ENCODE results near the gene PCDHGB2. TPM values are rescaled to one million over a fixed set of nuclear protein-coding genes. Genes with fewer than 3 reads are reported as not detected.
"Not testable (repeated sequence)": the region's sequence is repeated elsewhere in the genome, so short reads cannot be mapped to it uniquely, and the experiment has no call there.

The PCDHGB2 gene
- total RNA-seq, 2 donors from 2014 or later, result 2.3 to 9.3 TPM

DNA sequence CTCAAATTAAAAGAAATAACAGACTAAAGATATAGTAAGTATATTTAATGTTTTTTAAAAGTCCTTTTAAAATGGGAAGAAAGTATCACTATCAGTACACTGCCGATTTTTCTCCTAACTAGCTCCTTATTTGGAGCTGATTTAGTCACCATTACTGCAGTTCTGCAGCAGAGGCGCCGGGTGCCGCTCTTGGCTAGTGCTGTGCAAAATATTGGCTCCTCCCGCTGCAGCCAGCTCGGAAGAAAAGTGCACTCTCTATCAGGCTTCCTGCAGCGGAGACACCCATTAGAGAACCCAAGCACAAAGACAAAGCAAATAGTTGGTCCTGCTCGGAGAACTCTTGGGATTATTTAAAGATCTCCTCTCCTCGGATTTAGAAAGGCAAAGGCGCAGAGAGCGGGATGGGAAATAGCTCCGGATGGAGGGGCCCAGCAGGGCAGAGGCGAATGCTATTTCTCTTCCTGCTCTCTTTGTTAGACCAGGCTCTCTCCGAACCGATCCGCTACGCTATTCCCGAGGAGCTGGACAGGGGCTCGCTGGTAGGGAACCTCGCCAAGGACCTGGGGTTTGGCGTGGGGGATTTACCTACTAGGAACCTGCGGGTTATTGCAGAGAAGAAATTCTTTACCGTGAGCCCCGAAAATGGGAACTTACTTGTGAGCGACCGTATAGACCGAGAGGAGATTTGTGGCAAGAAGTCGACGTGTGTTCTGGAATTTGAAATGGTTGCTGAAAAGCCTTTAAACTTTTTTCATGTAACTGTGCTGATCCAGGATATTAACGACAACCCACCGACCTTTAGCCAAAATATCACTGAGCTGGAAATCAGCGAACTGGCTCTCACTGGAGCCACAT is 10.4 kb downstream of the PCDHGB2 start, which contains the start of gene PCDHGB3:
Gene PCDHGB3 (plus strand): TSS at position 249 of the 855 bp plus-strand sequence. CDS start 153 bp downstream, at position 402.
- no peaks in the 10 kb centered on the region for H3K27me3 ChIP-seq
- H3K4me1 ChIP-seq, result no peaks in the 10 kb centered on the region
- WGBS, 2 donors, result 14 to 22% methylated on average over 32 of the region's 32 CpGs
- intact Hi-C loops (cut with DNase I), result no loop called here
- no peak within 1 kb of the TSS for H3K4me3 ChIP-seq
- no peak within 1 kb of the TSS for H3K27ac ChIP-seq
- no peaks in the 10 kb centered on the region for H3K36me3 ChIP-seq (replicated peaks in 1 of 2; ENCODE audit: insufficient read depth in 1 of 2, low read depth in 2 of 2)
- ATAC-seq (peak; percentile 47), DNase-seq (peak in 3 of 4 donors; percentile 31 to 39 (median 36))
- H3K9me3 ChIP-seq, result peaks cover 0 to 72% (median 21%) of the 10 kb centered on the region in 3 donors
- TF ChIP-seq, protein P1, sequence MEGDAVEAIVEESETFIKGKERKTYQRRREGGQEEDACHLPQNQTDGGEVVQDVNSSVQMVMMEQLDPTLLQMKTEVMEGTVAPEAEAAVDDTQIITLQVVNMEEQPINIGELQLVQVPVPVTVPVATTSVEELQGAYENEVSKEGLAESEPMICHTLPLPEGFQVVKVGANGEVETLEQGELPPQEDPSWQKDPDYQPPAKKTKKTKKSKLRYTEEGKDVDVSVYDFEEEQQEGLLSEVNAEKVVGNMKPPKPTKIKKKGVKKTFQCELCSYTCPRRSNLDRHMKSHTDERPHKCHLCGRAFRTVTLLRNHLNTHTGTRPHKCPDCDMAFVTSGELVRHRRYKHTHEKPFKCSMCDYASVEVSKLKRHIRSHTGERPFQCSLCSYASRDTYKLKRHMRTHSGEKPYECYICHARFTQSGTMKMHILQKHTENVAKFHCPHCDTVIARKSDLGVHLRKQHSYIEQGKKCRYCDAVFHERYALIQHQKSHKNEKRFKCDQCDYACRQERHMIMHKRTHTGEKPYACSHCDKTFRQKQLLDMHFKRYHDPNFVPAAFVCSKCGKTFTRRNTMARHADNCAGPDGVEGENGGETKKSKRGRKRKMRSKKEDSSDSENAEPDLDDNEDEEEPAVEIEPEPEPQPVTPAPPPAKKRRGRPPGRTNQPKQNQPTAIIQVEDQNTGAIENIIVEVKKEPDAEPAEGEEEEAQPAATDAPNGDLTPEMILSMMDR (IDR thresholded peaks at IDR 0.05), result peak in 4 of 7 experiments; percentile 21 to 34 (median 25)
- TF ChIP-seq POLR2A (IDR thresholded peaks at IDR 0.05), result no peak

DNA sequence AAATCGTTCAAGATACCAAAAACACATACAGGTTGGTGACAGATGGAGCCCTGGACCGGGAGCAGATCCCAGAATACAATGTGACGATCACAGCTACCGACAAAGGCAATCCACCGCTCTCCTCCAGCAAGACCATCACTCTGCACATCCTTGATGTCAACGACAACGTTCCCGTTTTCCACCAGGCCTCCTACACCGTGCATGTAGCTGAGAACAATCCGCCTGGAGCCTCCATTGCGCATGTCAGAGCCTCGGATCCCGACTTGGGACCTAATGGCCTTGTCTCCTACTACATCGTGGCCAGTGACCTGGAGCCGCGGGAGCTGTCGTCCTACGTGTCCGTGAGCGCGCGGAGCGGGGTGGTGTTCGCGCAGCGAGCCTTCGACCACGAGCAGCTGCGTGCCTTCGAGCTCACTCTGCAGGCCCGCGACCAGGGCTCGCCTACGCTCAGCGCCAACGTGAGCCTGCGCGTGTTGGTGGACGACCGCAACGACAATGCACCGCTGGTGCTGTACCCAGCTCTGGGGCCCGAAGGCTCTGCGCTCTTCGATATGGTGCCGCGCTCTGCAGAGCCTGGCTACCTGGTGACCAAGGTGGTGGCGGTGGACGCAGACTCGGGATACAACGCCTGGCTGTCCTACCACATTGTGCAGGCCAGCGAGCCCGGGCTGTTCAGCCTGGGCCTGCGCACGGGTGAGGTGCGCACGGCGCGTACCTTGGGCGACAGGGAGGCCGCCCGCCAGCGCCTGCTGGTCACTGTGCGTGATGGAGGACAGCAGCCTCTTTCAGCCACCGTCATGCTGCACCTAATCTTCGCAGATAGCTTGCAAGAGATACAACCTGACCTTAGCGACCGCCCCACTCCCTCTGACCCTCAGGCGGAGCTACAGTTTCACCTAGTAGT is 12.0 kb downstream of the PCDHGB2 start:
- TF ChIP-seq, protein P1 (IDR thresholded peaks at IDR 0.05), result no peak
- no peak for TF ChIP-seq POLR2A (IDR thresholded peaks at IDR 0.05)
- peaks cover 0 to 70% (median 15%) of the 10 kb centered on the region in 3 donors for H3K9me3 ChIP-seq

DNA sequence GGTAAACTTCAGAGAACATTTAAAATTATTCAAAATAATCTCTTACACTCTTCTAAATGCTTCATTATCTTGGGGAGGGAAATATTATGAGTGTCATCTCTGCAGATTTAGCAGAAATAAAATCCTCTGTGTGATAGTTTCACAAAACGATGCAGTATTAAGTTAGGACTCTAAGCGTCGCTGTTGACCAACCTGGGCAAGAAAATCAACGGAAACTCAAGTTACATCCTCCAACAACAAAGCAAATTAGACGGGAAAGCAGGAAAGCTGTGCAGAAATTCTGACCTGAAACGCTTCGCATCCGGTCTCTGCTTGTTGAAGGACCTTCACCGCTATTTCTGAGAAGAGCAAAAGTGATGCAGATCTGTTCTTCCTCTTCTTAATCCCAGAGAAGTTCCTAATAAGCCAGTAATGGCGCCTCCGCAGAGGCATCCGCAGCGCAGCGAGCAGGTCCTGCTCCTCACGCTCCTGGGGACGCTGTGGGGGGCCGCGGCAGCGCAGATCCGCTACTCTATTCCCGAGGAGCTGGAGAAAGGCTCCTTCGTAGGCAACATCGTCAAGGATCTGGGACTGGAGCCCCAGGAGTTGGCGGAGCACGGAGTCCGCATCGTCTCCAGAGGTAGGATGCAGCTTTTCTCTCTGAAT is 14.0 kb downstream of the PCDHGB2 start, which contains the start of gene PCDHGA6:
Gene PCDHGA6 (plus strand): TSS at position 219 of the 645 bp plus-strand sequence. CDS start 193 bp downstream, at position 412.
- no peak for TF ChIP-seq POLR2A (IDR thresholded peaks at IDR 0.05)
- TF ChIP-seq, protein P1 (IDR thresholded peaks at IDR 0.05), result peak in 4 of 7 experiments; percentile 19 to 36 (median 29)
- no peak for DNase-seq
- WGBS, 2 donors, result 12 to 27% methylated on average over 17 to 27 of the region's 27 CpGs
- H3K27ac ChIP-seq, result no peak within 1 kb of the TSS
- intact Hi-C loops (cut with DNase I), result no loop called here
- no peak for ATAC-seq
- H3K36me3 ChIP-seq (replicated peaks in 1 of 2; ENCODE audit: insufficient read depth in 1 of 2, low read depth in 2 of 2), result no peaks in the 10 kb centered on the region
- peaks cover 0 to 81% (median 15%) of the 10 kb centered on the region in 3 donors for H3K9me3 ChIP-seq
- H3K27me3 ChIP-seq, result no peaks in the 10 kb centered on the region
- H3K4me1 ChIP-seq, result no peaks in the 10 kb centered on the region
- no peak within 1 kb of the TSS for H3K4me3 ChIP-seq

More for the DNA sequence above, 12.0 kb downstream of the PCDHGB2 start:
- Histone ChIP-seq H3K4me1 (no peaks in the 10 kb centered on the region), H3K27ac (no peak overlapping the region), H3K4me3 (no peak overlapping the region), H3K36me3 (replicated peaks in 1 of 2; ENCODE audit: insufficient read depth in 1 of 2, low read depth in 2 of 2) (no peaks in the 10 kb centered on the region), H3K27me3 (no peaks in the 10 kb centered on the region)
- ATAC-seq (no peak), DNase-seq (no peak)
- WGBS, 2 donors, result 19 to 30% methylated on average over 28 to 68 of the region's 69 CpGs
- intact Hi-C loops (cut with DNase I), result no loop called here

DNA sequence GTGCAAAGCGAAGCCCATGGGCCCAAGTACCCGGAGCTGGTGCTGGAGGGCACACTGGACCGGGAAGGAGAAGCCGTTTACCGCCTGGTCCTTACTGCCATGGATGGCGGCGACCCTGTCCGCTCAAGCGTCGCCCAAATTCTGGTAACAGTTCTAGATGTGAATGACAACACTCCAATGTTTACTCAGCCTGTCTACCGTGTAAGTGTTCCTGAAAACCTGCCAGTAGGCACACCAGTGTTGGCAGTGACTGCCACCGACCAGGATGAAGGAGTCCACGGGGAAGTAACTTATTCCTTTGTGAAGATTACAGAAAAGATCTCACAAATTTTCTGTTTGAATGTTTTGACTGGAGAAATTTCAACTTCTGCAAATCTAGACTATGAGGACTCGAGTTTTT is 14.8 kb downstream of the PCDHGB2 start:
- Histone ChIP-seq H3K9me3 (peaks cover 0 to 78% (median 15%) of the 10 kb centered on the region in 3 donors), H3K27ac (no peak overlapping the region), H3K27me3 (no peaks in the 10 kb centered on the region), H3K4me3 (no peak overlapping the region), H3K36me3 (replicated peaks in 1 of 2; ENCODE audit: insufficient read depth in 1 of 2, low read depth in 2 of 2) (no peaks in the 10 kb centered on the region), H3K4me1 (no peaks in the 10 kb centered on the region)
- no peak for TF ChIP-seq POLR2A (IDR thresholded peaks at IDR 0.05)
- intact Hi-C loops (cut with DNase I), result no loop called here
- no peak for ATAC-seq
- 49 to 66% methylated on average over 14 of the region's 14 CpGs for WGBS, 2 donors
- no peak for DNase-seq

DNA sequence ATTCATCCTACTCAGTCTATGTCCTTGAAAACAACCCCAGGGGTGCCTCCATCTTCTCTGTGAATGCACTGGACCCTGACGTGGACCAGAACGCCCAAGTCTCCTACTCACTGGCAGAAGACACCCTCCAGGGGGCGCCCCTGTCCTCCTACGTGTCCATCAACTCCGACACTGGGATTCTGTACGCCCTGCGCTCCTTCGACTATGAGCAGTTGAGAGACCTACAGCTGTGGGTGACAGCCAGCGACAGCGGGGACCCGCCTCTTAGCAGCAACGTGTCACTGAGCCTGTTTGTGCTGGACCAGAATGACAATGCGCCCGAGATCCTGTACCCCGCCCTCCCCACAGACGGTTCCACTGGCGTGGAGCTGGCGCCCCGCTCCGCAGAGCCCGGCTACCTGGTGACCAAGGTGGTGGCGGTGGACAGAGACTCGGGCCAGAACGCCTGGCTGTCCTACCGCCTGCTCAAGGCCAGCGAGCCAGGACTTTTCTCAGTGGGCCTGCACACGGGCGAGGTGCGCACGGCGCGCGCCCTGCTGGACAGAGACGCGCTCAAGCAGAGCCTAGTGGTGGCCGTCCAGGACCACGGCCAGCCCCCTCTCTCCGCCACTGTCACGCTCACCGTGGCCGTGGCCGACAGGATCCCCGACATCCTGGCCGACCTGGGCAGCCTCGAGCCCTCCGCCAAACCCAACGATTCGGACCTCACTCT is 15.8 kb downstream of the PCDHGB2 start:
- H3K4me1 ChIP-seq; H3K27ac ChIP-seq; H3K36me3 ChIP-seq (replicated peaks in 1 of 2; ENCODE audit: insufficient read depth in 1 of 2, low read depth in 2 of 2); ATAC-seq; intact Hi-C loops (cut with DNase I); H3K27me3 ChIP-seq; DNase-seq; H3K4me3 ChIP-seq: not testable (repeated sequence)
- peaks cover 0 to 68% (median 11%) of the 10 kb centered on the region in 3 donors for H3K9me3 ChIP-seq
- WGBS, 2 donors, result 38 to 39% methylated on average over 11 to 44 of the region's 48 CpGs

Measured in body of pancreas (tissue), 4 donors.